ENCODE data around the gene TMEM198.

Gene TMEM198

DNA sequence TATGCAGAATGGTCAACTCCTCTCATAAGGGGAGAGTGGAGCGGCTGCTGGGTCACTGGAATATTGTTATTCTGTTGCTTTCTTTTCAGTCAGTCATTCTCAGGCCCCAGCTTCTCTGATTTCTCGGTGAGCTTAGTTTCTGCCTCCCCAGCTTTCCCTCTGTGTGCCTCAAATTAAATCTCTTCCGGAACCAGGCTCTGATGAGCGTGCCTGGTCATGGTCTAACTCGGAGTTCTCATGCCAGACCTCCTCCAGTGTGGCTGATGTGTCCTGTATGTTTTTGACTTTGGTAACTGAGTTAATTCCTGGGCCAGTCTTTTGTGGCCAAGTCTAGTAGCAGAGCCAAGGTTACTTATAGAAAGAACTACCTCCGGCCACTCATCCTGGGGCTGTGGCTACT, 48.9 kb downstream of the TMEM198 start:
- no peak for DNase-seq

DNA sequence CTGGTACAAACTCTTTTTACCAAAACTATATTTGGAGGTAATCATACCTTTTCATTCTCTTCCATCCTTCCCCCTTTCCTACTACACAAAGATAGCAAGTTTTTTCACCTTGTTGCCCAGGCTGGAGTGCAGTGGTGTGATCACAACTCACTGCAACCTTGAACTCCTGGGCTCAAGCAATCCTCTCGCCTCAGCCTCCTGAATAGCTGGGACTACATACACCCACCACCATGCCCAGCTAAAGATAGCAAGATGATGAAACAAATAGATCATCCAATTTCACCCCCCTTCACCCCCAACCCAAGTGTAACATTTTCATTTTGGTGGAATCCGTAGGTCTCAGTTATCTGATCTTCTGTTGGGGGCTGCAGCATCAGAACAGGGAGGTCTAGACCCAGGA, 49.3 kb downstream of the TMEM198 start:
- no peak for DNase-seq

DNA sequence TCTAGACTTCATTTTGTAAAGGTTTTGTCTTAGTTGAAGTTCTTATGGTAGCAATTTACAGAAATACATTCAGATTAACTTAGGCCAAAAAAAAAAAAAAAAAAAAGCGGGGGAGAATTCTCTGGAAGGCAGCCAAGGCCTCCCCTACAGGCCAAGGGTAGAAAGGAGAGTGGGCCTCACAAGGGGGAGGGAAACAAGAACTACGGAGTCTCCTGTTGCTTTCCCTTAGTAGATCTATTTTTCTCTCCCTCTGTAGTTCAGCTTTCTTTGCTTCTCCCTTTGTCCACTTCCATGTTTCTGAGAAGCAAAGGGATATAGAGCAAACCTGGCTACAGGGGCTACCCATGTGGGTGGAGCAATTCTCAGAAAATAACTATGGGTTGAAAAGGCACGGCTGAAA, 51.4 kb downstream of the TMEM198 start:
- no peak for DNase-seq

DNA sequence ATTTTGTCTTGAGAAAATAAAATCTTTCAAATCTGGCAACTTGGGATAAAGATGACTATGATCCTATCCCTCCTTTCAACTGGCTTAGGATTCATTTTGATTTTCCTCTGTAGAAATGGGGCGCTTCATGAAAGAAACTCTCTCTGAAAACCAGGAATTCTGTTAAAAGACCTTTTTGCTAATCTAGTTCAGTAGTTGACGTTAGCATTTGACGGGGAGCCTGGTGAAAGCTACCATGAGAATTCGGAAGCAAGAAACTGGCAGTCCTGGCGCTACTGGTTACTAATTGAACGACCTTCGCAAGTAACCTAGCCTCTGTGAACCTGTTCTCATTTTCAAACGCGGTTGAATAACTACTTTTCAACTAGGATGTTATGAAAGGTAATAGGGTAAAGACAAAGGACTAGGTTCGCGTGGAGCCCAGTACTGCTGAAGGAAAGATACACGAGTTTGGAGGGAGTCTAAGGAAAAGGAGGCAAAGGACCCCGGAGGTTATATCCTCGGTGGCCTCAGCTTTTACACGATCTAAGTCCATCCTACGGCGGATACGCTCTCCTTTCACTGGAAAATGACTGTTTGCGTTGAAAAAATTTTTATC, 53.2 kb downstream of the TMEM198 start:
- no peak for DNase-seq

DNA sequence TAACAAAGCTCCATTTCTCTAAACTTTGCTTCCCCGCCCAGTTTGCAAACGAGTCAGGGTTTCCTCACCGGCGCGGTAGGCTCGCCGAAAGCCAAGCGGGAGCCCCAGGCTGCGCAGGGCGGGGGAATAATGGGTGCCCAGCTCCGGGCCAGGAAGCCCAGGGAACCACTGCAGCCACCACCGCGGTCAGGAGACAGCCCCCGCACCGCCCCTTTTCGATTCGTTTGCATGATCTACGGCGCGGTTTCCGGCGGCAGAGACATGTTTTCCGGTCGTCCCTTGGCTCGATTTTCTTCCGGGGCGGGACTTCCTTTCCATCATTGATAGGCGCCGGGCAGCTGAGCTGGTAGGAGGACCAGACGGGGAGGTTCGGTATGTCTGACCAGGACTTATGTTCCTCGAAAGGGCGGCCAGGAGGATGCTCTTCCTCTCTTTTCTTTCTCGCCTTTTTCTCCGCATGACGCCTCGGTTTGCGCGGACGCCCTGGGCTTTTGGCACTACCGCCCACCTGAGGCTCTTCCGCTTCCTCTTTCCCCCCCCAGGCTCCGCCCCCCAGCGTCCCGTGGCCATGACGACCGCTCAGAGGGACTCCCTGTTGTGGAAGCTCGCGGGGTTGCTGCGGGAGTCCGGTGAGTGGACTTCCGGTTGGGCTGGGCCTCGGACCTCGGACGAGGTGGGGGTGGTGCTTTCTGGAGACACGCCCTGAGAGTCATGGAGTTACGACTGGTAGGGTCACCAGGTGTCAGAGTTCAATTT, 53.9 kb downstream of the TMEM198 start, which contains the start of gene STK11IP:
TSS of gene STK11IP (plus strand) at position 306 of the 756 bp plus-strand sequence. CDS start at position 569, 263 bp downstream.
- peak; percentile 89 for DNase-seq

DNA sequence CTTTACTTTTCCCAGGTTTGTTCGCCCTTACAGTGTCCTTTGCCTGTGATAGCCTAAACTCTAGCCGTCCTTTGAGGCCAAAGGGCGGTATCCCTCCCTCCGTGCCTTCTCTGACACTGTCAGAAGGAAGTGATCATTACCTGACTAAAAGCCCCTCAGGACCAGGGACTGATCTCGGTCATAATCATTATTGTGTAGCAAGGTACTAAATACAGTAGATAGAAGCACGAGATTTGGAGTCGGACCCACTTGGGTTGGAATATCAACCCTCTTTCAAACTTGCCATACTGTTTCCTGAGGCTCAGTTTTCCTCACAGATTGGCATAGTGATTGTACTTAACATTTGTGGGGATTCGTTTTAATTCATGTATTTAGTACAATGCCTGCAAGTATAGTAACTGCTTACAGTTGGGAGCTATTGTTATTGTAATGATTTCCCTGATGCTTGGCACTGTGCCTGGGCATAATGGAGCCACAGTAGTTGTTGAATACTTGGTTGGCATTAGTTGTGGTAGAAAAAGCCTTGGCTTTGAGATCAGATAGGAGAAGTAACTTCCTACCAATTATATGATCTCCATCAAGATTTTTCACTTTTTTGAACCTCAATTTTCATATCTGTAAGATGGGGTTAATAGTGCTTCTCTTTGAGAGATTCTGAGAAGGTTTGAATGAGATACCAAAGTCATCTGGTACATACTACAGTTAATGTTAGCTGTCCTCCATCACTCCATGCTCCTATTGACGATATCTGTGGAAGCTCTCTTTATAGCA, 54.7 kb downstream of the TMEM198 start:
- DNase-seq = no peak
